AG09309 (cell line): ENCODE measurements around the gene FOXA2.

Source experiments
- DNase-seq: peaks from one replicate; pipeline ENCODE4 v3.0.0-alpha.2; 2010; ENCODE audit warnings: low read depth
- H3K4me3 ChIP-seq: 2 replicates; pipeline ENCODE4 v1.5.1; 2011; ENCODE audit warnings: mild to moderate bottlenecking, low read depth, low read length, moderate library complexity; ENCODE audit not compliant: control insufficient read depth
- TF ChIP-seq, protein P1 (sequence below): IDR thresholded peaks from 2 replicates; pipeline ENCODE4 v1.5.1; 2011; ENCODE audit warnings: mild to moderate bottlenecking, low read depth, low read length, inconsistent platforms; ENCODE audit not compliant: insufficient read depth, control insufficient read depth; ENCODE audit errors: missing control alignments

The FOXA2 gene

DNA sequence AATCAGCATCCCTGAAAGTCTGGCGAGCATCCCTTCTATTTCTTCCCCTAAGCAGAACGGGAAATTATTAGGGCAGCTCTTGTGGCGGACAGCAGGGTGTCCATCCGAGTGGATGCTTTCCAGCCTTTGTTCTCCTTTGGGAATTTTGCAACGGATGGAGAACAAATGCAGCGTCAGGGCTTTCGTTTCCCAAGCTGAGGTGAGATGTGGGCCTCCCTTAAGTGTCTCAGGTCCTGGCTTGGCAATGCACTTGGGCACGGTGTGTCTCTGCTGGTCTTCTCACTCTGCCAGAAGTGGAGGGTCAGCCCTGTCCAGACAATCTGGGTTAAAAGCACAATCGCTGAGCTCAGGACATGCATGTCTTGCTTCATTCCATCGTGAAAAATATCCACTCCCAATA, 43.5 kb downstream of the FOXA2 start:
- H3K4me3 ChIP-seq, result no peak overlapping the region
- DNase-seq, result no peak
- TF ChIP-seq, protein P1, sequence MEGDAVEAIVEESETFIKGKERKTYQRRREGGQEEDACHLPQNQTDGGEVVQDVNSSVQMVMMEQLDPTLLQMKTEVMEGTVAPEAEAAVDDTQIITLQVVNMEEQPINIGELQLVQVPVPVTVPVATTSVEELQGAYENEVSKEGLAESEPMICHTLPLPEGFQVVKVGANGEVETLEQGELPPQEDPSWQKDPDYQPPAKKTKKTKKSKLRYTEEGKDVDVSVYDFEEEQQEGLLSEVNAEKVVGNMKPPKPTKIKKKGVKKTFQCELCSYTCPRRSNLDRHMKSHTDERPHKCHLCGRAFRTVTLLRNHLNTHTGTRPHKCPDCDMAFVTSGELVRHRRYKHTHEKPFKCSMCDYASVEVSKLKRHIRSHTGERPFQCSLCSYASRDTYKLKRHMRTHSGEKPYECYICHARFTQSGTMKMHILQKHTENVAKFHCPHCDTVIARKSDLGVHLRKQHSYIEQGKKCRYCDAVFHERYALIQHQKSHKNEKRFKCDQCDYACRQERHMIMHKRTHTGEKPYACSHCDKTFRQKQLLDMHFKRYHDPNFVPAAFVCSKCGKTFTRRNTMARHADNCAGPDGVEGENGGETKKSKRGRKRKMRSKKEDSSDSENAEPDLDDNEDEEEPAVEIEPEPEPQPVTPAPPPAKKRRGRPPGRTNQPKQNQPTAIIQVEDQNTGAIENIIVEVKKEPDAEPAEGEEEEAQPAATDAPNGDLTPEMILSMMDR, result no peak

DNA sequence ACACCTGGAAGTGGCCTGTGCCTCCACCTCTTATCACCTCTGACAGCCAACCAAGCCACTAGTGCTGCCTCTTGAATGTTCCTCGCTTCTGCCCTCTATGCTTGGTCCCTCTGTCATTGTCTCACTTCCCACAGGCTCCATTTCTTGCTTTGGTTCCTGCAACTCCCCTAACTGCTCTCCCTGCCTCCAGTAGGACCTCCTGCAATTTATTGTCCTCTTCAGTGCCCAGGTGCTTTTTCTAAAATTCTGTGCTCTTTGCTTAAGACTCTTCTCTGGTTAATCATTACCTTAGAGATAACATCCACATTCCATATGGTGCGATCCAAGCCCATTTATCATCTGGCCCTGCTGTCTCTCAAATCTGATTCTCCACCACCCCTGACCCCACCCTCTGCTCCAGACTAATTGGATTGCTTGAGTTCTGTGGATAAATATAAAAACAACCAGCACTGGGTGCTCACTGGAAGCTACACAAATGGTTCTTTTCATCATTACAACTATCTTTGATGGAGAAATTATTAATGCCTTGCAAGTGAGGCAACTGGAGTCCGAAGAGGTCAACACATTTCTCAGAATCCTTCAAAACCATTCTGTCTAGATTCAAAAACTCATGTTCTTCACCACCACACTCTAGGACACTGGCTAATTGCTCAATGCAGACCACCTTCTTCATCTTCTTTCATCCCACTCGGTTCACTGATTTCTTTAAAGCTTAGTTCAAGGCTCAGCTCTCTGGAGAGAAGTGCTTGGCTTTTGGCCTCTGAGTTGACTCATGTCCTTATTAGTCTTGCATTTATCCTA, 47.2 kb downstream of the FOXA2 start:
- TF ChIP-seq, protein P1, result no peak
- no peak overlapping the region for H3K4me3 ChIP-seq
- DNase-seq, result no peak

DNA sequence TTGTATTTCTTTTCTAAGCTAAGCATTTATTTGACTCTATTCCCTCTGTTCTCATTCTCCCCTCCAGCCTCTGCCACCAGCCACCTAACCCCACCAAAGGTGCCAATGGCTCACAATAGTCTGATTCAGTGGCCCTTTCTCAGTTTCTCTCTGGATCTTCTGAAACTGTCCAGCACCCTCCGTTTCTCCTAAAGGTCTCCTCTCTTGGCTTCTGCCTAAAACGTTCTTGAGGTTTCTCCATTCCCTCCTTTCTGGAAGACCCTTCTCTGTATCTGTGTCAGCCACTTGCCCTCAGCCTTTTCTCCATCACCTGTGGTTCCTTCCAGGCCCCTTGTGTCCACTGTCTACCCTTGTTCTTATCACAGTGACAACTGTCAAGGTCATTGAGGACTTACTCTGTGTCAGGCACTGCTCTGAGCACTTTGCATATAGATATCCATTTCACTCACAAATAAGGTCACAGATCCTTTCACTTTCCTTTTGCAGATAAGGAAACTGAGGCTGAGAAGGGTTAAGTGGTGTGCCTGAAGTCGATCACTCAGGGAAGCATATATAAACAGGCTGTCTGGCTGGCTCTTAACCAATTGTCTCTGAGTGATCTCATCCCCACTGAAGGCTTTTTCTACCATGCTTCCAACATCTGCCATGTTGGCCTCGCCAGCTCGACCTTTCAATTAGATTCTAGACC, 48.1 kb downstream of the FOXA2 start:
- TF ChIP-seq, protein P1, result no peak
- no peak for DNase-seq
- no peak overlapping the region for H3K4me3 ChIP-seq

DNA sequence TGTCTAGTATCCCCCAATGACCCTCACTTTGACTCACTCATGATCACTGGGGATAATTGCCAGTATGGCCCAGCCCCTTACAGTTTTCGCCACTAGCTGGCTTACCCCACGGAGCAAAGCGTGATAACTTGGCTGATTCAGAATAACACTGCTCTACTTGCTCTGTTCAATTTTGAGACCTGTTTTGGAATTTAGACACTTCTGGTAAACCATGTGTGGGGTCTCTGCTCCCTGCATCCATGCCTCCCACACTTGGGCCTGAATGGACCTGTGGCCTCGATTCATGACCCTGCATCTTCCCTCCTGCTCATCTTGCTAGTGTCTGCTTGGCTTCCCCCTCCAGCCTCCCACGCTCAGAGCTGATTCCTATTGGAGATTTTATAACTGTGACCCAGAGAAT, 48.9 kb downstream of the FOXA2 start:
- no peak for DNase-seq
- TF ChIP-seq, protein P1, result no peak
- no peak overlapping the region for H3K4me3 ChIP-seq

DNA sequence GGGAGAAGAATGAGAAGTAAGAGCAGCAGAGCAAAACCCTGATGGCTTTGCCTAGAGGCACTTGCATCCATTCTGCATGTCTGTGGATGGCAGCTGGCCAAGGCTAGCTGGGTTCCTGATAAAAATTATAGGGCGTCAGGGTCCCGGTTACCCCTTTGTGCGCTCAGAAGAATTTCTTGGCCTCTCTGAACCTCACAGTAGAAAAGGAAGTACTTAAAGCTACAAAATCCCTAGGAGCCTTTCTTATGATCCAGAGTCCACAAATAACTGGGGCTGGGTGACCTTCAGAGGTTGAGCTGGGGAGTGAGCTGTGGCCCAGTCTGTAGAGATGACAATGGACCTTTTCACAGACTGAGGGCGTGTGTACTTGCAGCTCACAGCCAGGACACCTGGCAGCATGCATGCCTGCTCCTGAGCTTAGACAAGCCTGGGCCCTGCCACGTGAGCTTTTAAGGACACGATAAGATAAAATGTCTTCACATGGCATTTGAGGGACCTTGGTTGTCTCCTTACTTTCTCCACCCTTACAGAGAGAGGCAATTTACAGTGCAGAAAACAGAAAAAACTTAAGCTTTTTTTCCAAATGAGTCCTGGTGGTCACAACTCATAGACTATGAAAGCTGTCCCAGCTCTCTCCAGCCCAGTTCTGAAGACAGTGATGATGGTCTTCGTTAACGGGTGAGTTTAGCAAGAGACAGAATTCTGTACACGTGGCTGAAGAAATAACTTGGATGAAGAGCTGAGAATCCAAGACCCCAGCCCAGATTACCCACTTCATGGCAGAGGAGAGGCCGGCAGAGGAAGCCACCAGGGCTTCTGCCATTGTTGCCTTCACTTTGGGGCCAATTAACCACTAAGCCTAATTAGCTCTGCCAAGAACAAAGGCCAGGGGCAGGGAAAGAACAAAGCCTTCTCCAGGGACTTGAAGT, 50.3 kb downstream of the FOXA2 start:
- TF ChIP-seq, protein P1, result no peak
- DNase-seq, result no peak

DNA sequence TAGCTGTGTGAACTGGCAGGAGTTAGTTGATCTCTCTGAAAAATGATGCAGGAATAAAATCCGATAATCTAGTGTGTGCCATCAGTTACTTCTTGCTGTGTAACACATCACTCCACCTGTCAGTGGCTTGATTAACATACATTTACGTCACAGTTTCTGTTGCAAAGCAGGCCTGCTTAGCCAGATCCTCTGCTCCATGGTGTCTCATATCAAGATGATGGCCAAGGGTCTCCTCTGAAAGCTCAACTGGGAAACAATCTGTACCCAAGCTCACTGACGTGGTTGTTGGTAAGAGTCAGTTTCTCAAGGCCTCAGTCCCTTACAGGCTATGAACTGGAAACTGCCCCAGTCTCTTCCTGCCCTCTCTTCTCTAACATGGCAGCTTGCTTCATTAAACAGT, 51.8 kb downstream of the FOXA2 start:
- H3K4me3 ChIP-seq, result no peak overlapping the region
- TF ChIP-seq, protein P1, result no peak
- no peak for DNase-seq

More for the DNA sequence above, 50.3 kb downstream of the FOXA2 start:
- H3K4me3 ChIP-seq, result no peak overlapping the region
